ENCODE results near the gene OR4D1. TPM values are rescaled to one million over a fixed set of nuclear protein-coding genes. Genes with fewer than 3 reads are reported as not detected.
"Not testable (repeated sequence)": the region's sequence is repeated elsewhere in the genome, so short reads cannot be mapped to it uniquely, and the experiment has no call there.

Gene OR4D1
- total RNA-seq = under 1 TPM in 5 of 8 experiments, not detected in 3; 0.05 to 0.76 (median 0.25) TPM

- ATAC-seq (replicated peaks in 6 of 8) = no peak
- Histone ChIP-seq H3K4me1 (replicated peaks in 1 of 2) (no peaks in the 10 kb centered on the region), H3K27ac (no peak within 1 kb of the TSS), H3K4me3 (no peak within 1 kb of the TSS)
- in situ Hi-C loops (cut with MboI; ENCODE audit: low pct_unique_long_range_greater_than_20kb in 2 of 9, low sequenced_read_pairs in 9 of 9, unreplicated experiment in 9 of 9) = no loop called here
- 0 to 33% methylated on average over 1 of the region's 1 CpG; no CpG with 5 or more reads in 8 of the 10 experiments for WGBS, 10 experiments
Observed at GRCh38 chr17:58147930-58148434, at the start of gene OR4D1. TSS of gene OR4D1 (plus strand) at chr17:58148384. CDS start at chr17:58155154, 6,770 bp downstream.

GRCh38 chr17:58100506-58100905 is 47.7 kb upstream of the OR4D1 start:
- ATAC-seq (replicated peaks in 6 of 8) = no peak
- Histone ChIP-seq H3K27ac (no peak overlapping the region), H3K4me3 (no peak overlapping the region), H3K4me1 (replicated peaks in 1 of 2) (no peaks in the 10 kb centered on the region)
- in situ Hi-C loops (cut with MboI; ENCODE audit: low pct_unique_long_range_greater_than_20kb in 2 of 9, low sequenced_read_pairs in 9 of 9, unreplicated experiment in 9 of 9) = loop anchor here in 6 of 9 experiments (25.0 kb wide), 3 partner anchors 88 to 988 kb away; partner anchors contain the start of genes MRPS23 (in 5 of the 6) and SRSF1 (in 2 of the 6)

GRCh38 chr17:58101898-58102297 is 46.3 kb upstream of the OR4D1 start:
- in situ Hi-C loops (cut with MboI; ENCODE audit: low pct_unique_long_range_greater_than_20kb in 2 of 9, low sequenced_read_pairs in 9 of 9, unreplicated experiment in 9 of 9) = loop anchor here in 6 of 9 experiments (25.0 kb wide), 3 partner anchors 90 to 990 kb away; partner anchors contain the start of genes MRPS23 (in 5 of the 6) and SRSF1 (in 2 of the 6)
- not testable (repeated sequence) for H3K27ac ChIP-seq; H3K4me1 ChIP-seq (replicated peaks in 1 of 2); H3K4me3 ChIP-seq; ATAC-seq (replicated peaks in 6 of 8)

GRCh38 chr17:58105093-58105492 is 43.1 kb upstream of the OR4D1 start:
- no peak for ATAC-seq (replicated peaks in 6 of 8)
- 80 to 100% (median 100%) methylated on average over 1 of the region's 1 CpG; no CpG with 5 or more reads in 1 of the 10 experiments for WGBS, 10 experiments
- H3K4me1 ChIP-seq (replicated peaks in 1 of 2) = no peaks in the 10 kb centered on the region
- no peak overlapping the region for H3K4me3 ChIP-seq
- in situ Hi-C loops (cut with MboI; ENCODE audit: low pct_unique_long_range_greater_than_20kb in 2 of 9, low sequenced_read_pairs in 9 of 9, unreplicated experiment in 9 of 9) = loop anchor here in 6 of 9 experiments (25.0 kb wide), 3 partner anchors 93 to 993 kb away; partner anchors contain the start of genes MRPS23 (in 5 of the 6) and SRSF1 (in 2 of the 6)
- no peak overlapping the region for H3K27ac ChIP-seq

GRCh38 chr17:58107306-58107705 is 40.9 kb upstream of the OR4D1 start:
- H3K4me3 ChIP-seq = no peak overlapping the region
- in situ Hi-C loops (cut with MboI; ENCODE audit: low pct_unique_long_range_greater_than_20kb in 2 of 9, low sequenced_read_pairs in 9 of 9, unreplicated experiment in 9 of 9) = loop anchor here in 6 of 9 experiments (25.0 kb wide), 3 partner anchors 95 to 995 kb away; partner anchors contain the start of genes MRPS23 (in 5 of the 6) and SRSF1 (in 2 of the 6)
- H3K4me1 ChIP-seq (replicated peaks in 1 of 2) = no peaks in the 10 kb centered on the region
- WGBS, 10 experiments = 0 to 57% (median 17%) methylated on average over 1 of the region's 1 CpG; no CpG with 5 or more reads in 1 of the 10 experiments
- no peak overlapping the region for H3K27ac ChIP-seq
- no peak for ATAC-seq (replicated peaks in 6 of 8)

DNA sequence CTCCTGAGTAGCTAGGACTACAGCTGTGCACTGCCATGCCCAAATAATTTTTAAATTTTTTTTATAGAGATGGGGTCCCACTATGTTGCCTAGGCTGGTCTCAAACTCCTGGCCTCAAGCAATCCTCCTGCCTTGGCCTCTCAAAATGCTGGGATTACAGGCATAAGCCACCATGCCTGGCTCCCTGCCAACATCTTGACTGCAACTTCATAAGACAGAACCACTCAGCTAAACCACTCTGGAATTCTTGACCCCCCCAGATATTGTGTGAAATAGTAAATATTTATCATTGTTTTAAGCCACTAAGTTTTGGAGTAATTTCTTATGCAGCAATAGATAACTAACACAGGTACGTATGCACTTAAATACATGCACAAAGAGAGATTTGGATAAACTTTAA is 39.0 kb upstream of the OR4D1 start:
- Histone ChIP-seq H3K4me3 (no peak overlapping the region), H3K4me1 (replicated peaks in 1 of 2) (no peaks in the 10 kb centered on the region), H3K27ac (no peak overlapping the region)
- in situ Hi-C loops (cut with MboI; ENCODE audit: low pct_unique_long_range_greater_than_20kb in 2 of 9, low sequenced_read_pairs in 9 of 9, unreplicated experiment in 9 of 9) = loop anchor here in 6 of 9 experiments (25.0 kb wide), 3 partner anchors 97 to 997 kb away; partner anchors contain the start of genes MRPS23 (in 5 of the 6) and SRSF1 (in 2 of the 6)
- no peak for ATAC-seq (replicated peaks in 6 of 8)
- 40 to 88% (median 75%) methylated on average over 1 of the region's 1 CpG; no CpG with 5 or more reads in 4 of the 10 experiments for WGBS, 10 experiments

- in situ Hi-C loops (cut with MboI; ENCODE audit: low pct_unique_long_range_greater_than_20kb in 2 of 9, low sequenced_read_pairs in 9 of 9, unreplicated experiment in 9 of 9) = loop anchor here (10.0 to 25.0 kb wide), 5 partner anchors 98 to 998 kb away; partner anchors contain the start of genes MRPS23 (in 8 of the 9) and SRSF1 (in 2 of the 9)
- ATAC-seq (replicated peaks in 6 of 8) = no peak
- WGBS, 10 experiments = 40 to 80% (median 80%) methylated on average over 1 to 3 of the region's 5 CpGs; no CpG with 5 or more reads in 6 of the 10 experiments
Observed at GRCh38 chr17:58110012-58110411, 38.2 kb upstream of the OR4D1 start.

GRCh38 chr17:58111676-58112075 is 36.5 kb upstream of the OR4D1 start:
- Histone ChIP-seq H3K4me1 (replicated peaks in 1 of 2) (no peaks in the 10 kb centered on the region), H3K4me3 (no peak overlapping the region), H3K27ac (no peak overlapping the region)
- no peak for ATAC-seq (replicated peaks in 6 of 8)
- 29 to 86% (median 58%) methylated on average over 2 to 3 of the region's 3 CpGs for WGBS, 10 experiments
- in situ Hi-C loops (cut with MboI; ENCODE audit: low pct_unique_long_range_greater_than_20kb in 2 of 9, low sequenced_read_pairs in 9 of 9, unreplicated experiment in 9 of 9) = loop anchor here (10.0 to 25.0 kb wide), 5 partner anchors 99 to 999 kb away; partner anchors contain the start of genes MRPS23 (in 8 of the 9) and SRSF1 (in 2 of the 9)

More at GRCh38 chr17:58110012-58110411, 38.2 kb upstream of the OR4D1 start:
- no peak overlapping the region for H3K27ac ChIP-seq
- no peaks in the 10 kb centered on the region for H3K4me1 ChIP-seq (replicated peaks in 1 of 2)
- no peak overlapping the region for H3K4me3 ChIP-seq

GRCh38 chr17:58112970-58113631 is 35.1 kb upstream of the OR4D1 start:
- in situ Hi-C loops (cut with MboI; ENCODE audit: low pct_unique_long_range_greater_than_20kb in 2 of 9, low sequenced_read_pairs in 9 of 9, unreplicated experiment in 9 of 9) = loop anchor here (10.0 to 25.0 kb wide), 5 partner anchors 101 to 1001 kb away; partner anchors contain the start of genes MRPS23 (in 8 of the 9) and SRSF1 (in 2 of the 9)
- Histone ChIP-seq H3K4me1 (replicated peaks in 1 of 2) (no peaks in the 10 kb centered on the region), H3K4me3 (no peak overlapping the region), H3K27ac (no peak overlapping the region)
- 6 to 100% (median 39%) methylated on average over 2 to 13 of the region's 17 CpGs; no CpG with 5 or more reads in 1 of the 10 experiments for WGBS, 10 experiments
- peak; percentile 74 to 90 (median 78) for ATAC-seq (replicated peaks in 6 of 8)

DNA sequence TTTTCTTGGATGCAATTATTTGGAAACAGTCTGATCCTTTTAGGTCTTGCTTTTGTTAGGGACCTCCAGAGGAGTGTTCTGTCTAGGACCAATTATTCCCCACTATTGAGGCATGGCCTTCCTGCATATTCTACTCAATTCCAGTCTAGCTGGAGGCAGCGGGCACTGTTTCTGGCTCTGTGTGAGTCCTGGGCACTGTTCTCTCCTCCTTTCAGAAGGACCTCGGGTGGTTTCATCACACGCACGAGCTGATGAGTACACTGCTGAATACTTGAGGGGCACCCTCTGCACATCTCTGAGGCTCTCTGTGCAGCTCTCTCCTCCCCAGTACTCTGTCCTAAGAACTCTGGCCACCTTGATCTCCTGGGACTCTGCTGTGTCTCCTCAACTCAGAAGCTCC is 34.2 kb upstream of the OR4D1 start:
- Histone ChIP-seq H3K4me1 (replicated peaks in 1 of 2) (no peaks in the 10 kb centered on the region), H3K4me3 (no peak overlapping the region), H3K27ac (no peak overlapping the region)
- no peak for ATAC-seq (replicated peaks in 6 of 8)
- in situ Hi-C loops (cut with MboI; ENCODE audit: low pct_unique_long_range_greater_than_20kb in 2 of 9, low sequenced_read_pairs in 9 of 9, unreplicated experiment in 9 of 9) = loop anchor here (10.0 to 25.0 kb wide), 5 partner anchors 102 to 1002 kb away; partner anchors contain the start of genes MRPS23 (in 8 of the 9) and SRSF1 (in 2 of the 9)
- WGBS, 10 experiments = 14 to 100% (median 67%) methylated on average over 1 to 4 of the region's 4 CpGs; no CpG with 5 or more reads in 5 of the 10 experiments

GRCh38 chr17:58117382-58117781 is 30.8 kb upstream of the OR4D1 start:
- H3K4me3 ChIP-seq = no peak overlapping the region
- in situ Hi-C loops (cut with MboI; ENCODE audit: low pct_unique_long_range_greater_than_20kb in 2 of 9, low sequenced_read_pairs in 9 of 9, unreplicated experiment in 9 of 9) = loop anchor here (10.0 to 25.0 kb wide), 5 partner anchors 105 to 1005 kb away; partner anchors contain the start of genes MRPS23 (in 8 of the 9) and SRSF1 (in 2 of the 9)
- ATAC-seq (replicated peaks in 6 of 8) = no peak
- H3K4me1 ChIP-seq (replicated peaks in 1 of 2) = no peaks in the 10 kb centered on the region
- WGBS, 10 experiments = 9 to 93% (median 75%) methylated on average over 1 to 5 of the region's 5 CpGs; no CpG with 5 or more reads in 3 of the 10 experiments
- H3K27ac ChIP-seq = no peak overlapping the region

DNA sequence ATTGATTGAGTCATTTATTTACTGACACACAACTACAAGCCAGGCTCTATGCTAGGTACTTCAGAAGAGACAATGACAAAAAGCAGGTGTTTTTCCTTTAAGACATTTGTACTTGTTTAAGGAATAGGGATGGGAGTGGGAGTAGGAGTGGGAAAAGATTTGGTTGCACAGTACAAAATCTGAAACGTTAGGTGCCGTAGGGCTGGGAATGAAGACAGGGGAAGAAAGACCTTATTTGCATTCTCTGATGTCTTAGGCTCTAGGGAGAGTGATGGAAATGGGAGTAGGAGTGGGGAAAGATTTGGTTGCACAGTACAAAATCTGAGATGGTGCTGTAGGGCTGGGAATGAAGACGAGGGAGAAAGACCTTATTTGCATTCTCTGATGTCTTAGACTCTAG is 28.7 kb upstream of the OR4D1 start:
- H3K4me3 ChIP-seq = no peak overlapping the region
- 14 to 83% (median 58%) methylated on average over 1 to 3 of the region's 3 CpGs; no CpG with 5 or more reads in 1 of the 10 experiments for WGBS, 10 experiments
- H3K27ac ChIP-seq = no peak overlapping the region
- in situ Hi-C loops (cut with MboI; ENCODE audit: low pct_unique_long_range_greater_than_20kb in 2 of 9, low sequenced_read_pairs in 9 of 9, unreplicated experiment in 9 of 9) = loop anchor here (10.0 to 25.0 kb wide), 5 partner anchors 107 to 1007 kb away; partner anchors contain the start of genes MRPS23 (in 8 of the 9) and SRSF1 (in 2 of the 9)
- ATAC-seq (replicated peaks in 6 of 8) = no peak
- H3K4me1 ChIP-seq (replicated peaks in 1 of 2) = no peaks in the 10 kb centered on the region

Measured in motor neuron (in vitro differentiated cells).